C4-2B (cell line): ENCODE data around the gene OR2J2.
"Not testable (repeated sequence)": the region's sequence is repeated elsewhere in the genome, so short reads cannot be mapped to it uniquely, and the experiment has no call there.

Experiments used
- H3K27ac ChIP-seq: fragments of 450-650 bp; 2 replicates; pipeline ENCODE4 v1.5.1; 2017
- CTCF ChIP-seq: fragments of 450-650 bp; conservative IDR thresholded peaks from 2 replicates; pipeline ENCODE4 v1.5.1; 2017; ENCODE audit warnings: mild to moderate bottlenecking
- ZFX ChIP-seq: fragments of 450-650 bp; IDR thresholded peaks from 2 replicates; pipeline ENCODE4 v1.6.1; 2017

OR2J2 gene

GRCh38 chr6:29170607-29171006, at the start of gene OR2J2:
Gene OR2J2 (plus strand): TSS chr6:29170907. CDS start chr6:29173636, 2,729 bp downstream.
- not testable (repeated sequence) for H3K27ac ChIP-seq

GRCh38 chr6:29129326-29130012, 41.2 kb upstream of the OR2J2 start:
- H3K27ac ChIP-seq: no peak overlapping the region
- no peak for TF ChIP-seq ZFX
- TF ChIP-seq CTCF: no peak

- TF ChIP-seq ZFX (no peak), CTCF (no peak)
- H3K27ac ChIP-seq: no peak overlapping the region
Measured at GRCh38 chr6:29130644-29131043, 40.1 kb upstream of the OR2J2 start.

DNA sequence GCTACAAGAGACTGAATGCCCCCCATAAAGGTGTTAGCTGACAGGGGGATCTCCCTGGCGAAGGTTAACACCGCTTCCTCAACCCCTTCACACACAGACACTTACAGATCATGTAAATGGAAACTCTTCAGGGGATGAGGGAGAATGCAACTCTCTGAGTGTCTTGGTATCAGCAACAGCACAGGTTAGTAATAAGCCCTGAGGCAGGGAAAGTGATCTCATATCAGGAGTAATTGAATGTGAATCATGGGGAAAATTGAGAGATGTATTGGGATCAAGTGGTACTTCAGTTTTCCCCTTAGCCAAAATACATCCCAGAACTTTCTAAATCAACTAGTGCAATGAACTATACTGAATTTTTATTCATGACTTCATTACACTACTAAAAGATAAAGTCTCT, 39.0 kb upstream of the OR2J2 start:
- H3K27ac ChIP-seq: no peak overlapping the region
- TF ChIP-seq ZFX (no peak), CTCF (no peak)

DNA sequence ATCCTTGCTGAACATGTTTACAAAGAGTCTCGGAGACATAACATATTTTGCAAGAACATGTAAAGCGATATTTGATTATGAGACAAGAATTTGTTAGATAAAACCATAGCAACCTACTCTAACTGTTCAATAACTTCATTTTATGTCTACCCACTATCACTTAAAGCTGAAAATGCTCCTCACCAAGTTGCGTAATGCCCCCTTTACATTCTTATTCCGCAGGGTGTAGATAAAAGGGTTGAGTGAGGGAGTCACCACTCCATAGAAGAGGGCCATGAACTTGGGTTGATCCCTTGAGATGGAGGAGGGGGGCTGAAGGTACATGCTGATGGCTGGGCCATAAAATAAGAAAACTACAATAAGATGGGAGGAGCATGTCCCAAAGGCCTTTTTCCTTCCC, 33.0 kb upstream of the OR2J2 start:
- no peak for TF ChIP-seq CTCF
- TF ChIP-seq ZFX: no peak
- H3K27ac ChIP-seq: no peak overlapping the region

- TF ChIP-seq ZFX (no peak), CTCF (no peak)
- H3K27ac ChIP-seq: no peak overlapping the region
Measured at GRCh38 chr6:29141606-29142005, 29.1 kb upstream of the OR2J2 start.

DNA sequence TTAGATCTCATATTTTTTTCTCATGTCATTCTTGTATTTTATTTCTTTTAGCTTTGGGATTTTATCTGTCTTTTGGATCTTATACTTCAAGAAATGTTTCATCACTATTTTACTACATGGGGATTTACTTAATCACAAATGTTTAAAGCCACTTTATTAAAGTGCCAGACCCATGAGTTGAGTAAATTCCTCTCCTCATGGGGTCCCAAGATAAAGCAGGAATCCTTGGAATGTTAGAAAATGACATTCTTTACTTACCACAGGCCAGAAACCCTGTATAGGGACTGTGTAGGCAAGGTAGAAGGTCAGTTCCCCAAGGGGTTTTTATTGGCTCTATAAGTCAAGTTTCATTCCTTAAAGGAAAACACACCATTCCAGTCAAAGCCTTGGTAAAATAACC, 28.4 kb upstream of the OR2J2 start:
- no peak for TF ChIP-seq ZFX
- no peak overlapping the region for H3K27ac ChIP-seq

DNA sequence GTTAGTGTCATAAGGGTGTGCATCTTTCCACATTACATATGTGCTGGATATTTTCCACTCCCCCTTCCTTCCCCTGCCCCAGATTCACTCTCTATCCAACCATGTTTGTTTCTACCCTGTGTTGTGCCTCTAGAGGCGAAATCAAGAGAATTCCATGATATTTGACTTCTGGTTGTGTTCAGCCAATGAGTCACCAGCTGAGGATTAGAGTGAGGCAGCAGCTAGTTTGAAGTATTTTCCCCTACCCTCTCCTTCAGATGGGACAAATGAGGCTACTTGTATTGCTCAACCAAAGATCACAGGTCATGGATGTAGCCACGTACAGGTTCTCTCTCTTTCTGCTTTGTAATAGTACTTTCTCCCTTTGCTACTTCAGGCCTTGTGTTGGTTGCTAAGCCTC, 24.5 kb upstream of the OR2J2 start:
- H3K27ac ChIP-seq: no peak overlapping the region
- no peak for TF ChIP-seq CTCF
- TF ChIP-seq ZFX: no peak
